Colon (tissue), 2 donors: ENCODE data around the gene EPC1.
"Not testable (repeated sequence)": the region's sequence is repeated elsewhere in the genome, so short reads cannot be mapped to it uniquely, and the experiment has no call there.

Experiments
- FAIRE-seq: peaks from 2 replicates; lab custom pipeline; 2012; peaks lifted over from hg19 to GRCh38; lab: Jason Lieb, UNC
- donor health status: control.
- donor health status: control.

Gene EPC1

DNA sequence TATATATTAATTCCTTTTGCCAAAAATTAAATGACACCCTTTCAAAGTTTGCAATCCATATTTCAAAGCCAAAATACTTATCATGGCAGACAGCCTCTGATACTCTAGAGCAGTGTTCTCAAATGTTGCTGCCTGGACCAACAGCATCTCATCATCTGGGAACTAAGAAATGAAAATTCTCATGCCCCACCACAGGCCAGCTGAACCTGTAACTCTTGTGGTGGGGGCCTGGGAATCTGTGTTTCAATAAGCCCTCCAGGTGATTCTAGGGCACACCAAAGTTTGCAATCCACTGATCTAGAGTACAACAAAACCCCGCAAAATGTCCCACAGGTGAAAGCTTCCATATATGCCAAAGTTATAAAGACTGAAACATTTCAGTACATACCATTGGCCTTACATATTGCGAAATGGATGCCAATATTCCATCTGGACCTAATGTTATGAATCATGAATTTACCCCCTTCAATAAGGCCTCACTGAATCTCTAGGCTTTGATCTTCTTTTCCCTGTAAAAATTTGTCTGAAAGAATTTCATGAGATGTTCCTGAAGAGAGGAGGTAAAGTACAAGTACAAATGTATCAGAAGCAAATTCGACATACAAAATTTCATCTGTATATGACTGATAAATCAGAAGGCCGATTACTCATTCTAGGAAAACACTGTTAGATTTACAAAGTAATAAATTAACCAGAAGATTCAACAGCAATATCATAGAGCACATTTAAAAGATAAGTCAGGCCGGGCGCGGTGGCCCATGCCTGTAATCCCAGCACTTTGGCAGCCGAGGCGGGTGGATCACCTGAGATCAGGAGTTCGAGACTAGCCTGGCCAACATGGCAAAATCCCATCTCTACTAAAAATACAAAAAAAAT, 25.3 kb upstream of the EPC1 start:
- FAIRE-seq: no peak

DNA sequence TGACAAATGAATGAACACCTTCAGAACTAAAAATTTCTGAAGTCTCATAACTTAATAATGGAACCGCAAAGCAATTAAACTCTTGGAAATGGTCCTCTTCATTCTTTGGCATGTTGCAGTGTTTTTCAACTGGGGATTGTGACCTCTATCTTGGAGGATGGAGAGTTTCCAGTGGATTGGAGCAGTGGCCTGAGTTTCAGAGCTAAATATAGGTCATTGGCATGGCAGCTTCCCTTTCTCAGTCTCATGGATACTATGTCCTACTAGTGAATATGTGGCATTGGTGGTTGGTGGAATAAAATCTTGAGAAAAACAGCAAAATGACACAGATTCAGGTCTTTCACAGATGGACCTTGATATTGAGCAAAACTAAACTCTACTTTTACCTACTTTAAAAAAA, 24.1 kb upstream of the EPC1 start:
- FAIRE-seq: no peak

DNA sequence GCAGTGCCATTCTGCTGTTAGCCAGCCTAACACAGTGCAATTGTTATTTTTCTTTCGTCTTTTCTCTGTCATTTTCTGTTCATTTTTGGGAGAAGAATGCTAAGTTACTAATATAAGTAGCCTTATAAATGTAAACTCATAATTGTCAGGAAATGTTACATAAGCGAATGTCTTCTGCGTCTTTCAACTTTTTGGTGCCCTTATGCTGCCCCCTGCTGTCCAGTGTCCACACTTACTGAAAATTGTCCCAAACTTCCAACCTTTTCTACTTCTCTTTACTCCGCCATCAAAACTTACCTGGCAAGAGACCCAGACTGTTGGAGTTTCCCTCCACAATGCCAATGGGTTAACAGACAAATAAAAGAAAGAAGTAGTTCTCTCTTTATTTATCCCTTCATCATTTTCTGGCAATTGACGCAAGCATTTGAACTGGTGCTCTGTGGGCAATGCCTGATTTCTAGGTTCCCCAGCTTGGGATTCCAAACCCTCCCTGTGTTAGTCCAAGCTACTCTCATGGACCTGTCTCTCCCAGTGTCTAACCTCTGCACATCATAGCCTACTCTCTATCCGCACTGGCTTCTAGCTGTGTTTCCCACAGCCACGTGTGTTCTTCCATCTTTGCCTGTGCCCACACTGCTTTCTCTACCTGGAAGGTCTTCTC, 21.0 kb upstream of the EPC1 start:
- FAIRE-seq: peak; percentile 82

DNA sequence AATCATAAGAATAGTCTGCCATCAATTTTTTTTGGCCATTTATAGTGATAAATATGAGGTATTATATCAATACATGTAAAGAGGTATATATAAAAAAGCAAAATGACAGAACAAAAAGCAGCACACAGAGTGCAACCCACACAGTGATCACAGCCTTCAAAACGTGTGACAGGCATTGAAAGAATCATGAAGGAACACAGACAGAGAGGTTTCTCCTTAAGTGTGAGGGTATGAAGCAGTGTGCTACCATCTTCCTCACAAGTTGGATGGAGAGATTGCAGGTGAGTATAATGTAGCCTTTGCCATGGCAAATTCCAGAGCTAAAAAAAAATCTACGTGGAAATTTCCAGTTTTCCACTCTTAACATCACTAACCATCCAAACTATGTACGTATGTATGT, 19.6 kb upstream of the EPC1 start:
- FAIRE-seq: no peak

DNA sequence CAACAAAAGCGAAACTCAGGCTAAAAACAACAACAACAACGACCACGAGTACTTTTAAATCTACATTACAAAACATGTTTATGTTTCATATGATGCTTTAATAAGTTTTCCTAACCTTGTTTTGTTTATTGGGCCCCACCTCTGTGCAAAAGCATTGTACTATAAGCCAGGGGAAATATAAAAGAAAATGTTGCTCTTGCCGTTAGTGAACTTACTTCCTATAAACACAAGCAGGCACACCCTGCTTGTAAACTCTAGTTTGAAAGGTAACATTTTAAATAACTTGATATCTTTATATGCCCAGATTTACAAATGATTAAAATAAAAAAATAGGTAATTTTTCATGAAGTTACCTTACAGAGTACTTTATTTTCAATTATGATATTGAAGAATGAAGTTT, 19.2 kb upstream of the EPC1 start:
- peak; percentile 87 for FAIRE-seq

DNA sequence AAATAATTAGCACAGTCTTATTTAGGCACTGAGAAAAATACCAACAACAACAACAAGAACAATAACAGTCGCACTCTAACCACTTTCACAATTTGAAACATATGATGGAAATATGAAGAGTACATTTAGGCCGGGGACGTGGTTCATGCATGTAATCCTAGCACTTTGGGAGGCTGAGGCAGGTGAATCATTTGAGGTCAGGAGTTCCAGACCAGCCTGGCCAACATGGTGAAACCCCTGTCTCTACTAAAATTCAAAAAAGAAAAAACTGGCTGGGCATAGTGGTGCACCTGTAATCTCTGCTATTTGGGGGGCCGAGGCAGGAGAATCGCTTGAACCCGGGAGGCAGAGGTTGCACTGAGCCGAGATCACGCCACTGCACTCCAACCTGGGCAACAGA, 18.4 kb upstream of the EPC1 start:
- not testable (repeated sequence) for FAIRE-seq

DNA sequence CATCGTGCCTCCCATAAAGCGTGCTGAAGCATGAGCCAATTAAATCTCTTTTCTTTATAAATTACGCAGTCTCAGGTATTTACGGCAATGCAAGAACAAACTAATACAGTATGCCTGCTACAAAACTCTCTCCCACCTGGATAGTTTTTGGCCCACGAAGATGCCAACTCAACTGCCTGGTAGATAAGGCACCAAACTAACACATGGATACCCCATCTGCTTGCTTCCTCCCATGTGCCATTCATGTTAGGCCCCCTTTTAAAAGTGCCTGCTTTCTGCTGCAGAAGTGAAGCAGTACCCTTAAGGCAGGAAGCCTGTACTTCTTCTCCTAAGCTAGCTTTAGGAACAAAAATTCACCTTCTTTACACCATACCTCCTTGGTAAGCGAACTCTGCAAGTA, 15.6 kb upstream of the EPC1 start:
- no peak for FAIRE-seq

DNA sequence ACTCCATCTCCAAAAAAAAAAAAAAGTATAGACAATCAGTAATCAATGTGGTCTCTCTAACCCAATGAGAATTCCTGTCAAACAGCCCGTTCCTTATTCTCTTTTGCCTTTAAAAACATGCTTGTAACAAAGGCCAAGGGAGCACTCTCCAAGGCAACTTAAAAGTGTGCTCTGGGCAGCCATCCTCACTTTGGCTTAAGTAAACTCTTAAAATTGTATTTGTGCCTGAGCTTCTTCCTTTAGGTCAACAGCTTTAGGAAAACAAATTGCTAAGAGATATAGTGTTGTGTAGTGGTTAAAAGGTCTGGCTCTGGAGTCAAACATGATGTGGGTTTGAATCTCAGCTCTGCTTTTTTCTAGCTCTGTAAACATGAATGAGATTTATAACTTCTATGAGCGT, 13.9 kb upstream of the EPC1 start:
- FAIRE-seq: no peak

DNA sequence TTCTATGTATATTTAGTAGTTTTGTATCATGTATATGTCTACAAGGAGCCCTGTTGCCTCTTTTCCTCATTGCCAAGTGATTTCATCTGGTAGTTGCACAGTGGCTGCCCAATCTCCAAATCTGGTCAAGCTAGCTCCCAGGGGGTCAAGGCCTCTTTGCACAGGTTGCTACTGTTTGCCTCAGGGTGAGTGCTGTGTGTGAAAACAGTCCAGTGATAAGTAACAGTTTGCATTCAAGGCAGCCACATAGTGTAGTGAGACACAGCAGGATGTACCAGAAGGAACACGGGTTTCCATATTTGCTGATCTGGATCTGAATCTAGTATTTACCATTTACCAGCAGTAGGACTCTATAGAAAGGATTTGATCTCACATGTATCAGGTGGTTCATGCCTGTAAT, 13.3 kb upstream of the EPC1 start:
- no peak for FAIRE-seq

DNA sequence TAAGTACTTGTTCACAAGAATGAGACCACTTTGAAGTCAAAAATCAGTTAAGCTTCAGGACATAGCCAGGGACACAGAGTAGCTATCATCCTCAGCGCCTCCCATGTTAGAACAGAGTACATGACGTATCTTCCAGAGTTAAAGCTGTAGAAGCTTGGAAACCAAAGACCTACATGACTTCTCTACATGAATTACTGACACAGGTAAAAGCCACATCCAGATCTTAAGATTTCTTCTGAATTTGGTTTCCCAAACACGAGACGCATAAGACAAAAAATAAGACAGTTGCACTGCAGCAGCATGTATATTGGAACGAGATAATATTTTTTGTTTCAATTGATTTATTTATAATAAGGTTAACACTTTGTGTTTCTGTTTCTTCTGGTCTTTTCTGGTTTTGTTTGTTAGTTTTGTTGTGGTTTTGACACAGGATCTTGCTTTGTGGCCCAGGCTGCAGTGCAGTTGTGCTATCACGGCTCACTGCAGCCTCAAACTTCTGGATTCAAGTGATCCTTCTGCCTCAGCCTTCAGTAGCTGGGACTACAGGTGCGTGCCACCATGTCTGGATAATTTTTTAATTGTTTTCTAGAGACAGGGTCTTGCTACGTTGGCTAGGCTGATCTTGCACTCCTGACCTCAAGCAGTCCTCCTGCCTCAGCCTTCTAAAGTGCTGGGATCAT, 10.2 kb upstream of the EPC1 start:
- no peak for FAIRE-seq

DNA sequence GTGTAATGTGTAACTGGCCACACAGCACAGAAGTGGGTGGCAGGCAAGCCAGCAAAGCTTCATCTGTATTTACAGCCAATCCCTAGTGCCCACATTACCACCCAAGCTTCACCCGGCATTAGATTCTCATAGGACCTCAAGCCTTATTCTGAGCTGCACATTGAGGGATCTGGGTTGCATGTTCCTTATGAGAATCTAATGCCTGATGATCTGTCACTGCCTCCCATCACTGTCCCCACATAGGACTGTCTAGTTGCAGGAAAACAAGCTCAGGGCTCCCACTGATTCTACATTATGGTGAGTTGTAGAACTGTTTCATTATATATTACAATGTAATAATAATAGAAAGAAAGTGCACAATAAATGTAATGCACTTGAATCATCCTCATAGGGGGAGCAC, 7.7 kb upstream of the EPC1 start:
- FAIRE-seq: not testable (repeated sequence)

DNA sequence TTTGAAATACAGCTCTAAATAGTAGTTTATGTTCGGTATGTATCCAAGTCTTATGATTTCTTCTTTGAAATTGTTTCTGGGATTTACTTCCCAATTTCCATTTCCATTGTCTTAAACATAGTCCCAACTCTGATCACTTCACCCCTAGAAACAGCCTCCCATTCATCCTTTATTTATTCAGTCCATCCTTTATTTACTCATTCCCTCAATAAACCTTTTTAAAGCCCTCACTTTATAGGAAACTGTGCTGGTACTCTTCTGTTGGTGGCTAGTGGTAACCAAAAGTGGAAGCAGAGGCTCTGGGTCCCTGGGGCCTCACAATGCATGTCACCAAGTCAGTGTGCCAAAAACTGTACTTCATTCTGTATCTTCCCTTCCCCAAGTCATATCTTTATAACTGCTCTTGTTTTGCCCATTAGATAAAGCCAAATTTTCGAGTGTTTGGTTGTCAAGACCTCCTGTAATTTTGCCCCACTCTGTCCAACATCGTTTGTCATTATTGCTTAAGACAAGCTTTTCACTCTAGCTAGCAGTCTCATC, 3.9 kb upstream of the EPC1 start:
- no peak for FAIRE-seq

DNA sequence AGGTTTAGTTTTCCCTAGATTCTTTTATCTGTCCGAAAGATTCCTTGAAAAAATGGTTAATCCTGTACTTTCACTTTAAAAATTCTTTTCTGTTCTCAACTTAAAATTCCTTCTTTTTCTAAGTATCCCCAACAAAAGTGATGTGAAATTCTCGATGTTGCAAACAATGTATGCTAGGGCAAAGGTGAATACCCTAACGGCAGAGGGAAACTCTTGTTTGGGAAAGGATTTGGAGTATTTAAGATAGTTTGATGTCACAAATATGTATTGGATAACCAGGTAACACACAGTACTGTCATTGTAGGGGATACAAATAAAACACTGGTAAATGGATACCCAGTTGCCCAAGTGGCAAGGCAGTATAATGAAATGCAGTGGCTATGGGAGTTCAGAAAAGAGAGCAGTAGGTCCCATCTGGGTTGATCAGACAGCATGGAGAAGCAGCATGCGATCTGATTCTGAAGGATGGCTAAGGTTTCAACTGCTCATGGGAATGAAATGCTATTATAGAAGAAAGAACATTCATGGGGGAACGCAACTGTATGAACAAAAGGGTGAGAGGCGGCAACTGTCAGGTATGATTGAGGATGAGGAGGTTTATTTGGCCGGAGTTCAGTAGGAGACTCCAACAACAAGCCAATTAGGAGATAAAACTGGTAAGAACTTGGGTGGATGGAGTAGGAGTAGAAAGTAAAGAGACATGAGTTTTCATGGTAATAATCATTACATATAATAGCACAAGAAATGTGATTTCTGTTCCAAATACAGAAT, 3.2 kb upstream of the EPC1 start:
- FAIRE-seq: no peak

DNA sequence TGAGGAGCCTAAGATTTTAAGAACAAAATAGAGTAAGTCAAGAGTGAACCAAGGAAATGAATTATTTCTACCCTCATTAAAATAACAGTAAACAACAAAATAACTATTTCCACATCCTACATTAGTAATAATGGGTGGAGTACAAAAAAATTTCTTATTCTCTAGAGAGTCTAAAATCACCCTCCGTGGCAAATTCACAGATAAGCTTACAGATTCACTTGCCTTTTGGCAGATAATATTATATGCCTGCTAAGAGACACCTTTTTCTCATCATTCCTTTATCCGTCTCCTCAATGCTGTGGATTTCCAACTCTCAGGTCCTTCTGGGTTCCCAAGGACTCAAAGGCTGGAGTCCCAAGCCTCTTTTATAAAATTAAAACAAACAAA, 2.2 kb upstream of the EPC1 start:
- no peak for FAIRE-seq

DNA sequence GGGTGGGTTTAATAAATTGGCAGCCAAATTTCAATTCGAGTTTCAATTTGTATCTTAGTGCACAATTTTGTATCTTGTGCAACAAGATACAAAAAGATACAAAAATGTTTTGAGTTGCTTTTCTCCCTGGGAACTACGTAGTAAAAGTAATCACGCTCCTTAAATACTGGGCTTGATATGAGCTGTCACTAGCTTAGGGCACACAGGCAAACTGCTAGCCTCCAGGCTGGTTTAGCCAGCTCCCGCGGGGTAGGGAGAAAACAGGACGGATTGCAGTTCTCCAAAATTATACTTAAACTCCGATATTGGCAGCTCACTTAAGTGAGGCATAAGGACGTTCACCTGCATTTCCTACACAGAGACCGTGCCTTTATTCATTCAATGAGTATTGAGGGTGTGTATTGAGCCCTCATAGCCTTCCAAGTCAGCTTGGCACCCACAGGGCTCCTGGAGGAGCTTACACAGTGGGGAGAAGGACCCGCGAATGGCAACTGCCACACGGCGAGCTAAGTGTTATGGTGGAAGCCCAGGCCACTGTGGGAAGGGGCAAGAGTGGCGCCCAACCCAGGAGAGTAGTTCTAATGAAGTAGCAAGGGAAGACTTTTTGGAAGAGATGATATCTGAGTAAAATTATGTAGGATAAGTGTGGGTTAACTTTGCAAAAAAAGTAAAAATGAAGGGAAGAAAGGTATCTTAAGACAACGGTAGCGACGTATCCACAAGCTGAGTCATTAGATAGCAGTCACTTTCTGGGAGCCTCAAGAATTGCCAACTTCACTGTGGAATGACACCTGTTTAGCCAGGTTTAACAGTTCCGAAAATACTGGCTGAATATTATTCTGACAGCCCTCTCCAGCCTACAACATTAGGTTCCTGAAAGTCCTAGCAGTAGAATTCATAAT, 1.6 kb upstream of the EPC1 start:
- no peak for FAIRE-seq

DNA sequence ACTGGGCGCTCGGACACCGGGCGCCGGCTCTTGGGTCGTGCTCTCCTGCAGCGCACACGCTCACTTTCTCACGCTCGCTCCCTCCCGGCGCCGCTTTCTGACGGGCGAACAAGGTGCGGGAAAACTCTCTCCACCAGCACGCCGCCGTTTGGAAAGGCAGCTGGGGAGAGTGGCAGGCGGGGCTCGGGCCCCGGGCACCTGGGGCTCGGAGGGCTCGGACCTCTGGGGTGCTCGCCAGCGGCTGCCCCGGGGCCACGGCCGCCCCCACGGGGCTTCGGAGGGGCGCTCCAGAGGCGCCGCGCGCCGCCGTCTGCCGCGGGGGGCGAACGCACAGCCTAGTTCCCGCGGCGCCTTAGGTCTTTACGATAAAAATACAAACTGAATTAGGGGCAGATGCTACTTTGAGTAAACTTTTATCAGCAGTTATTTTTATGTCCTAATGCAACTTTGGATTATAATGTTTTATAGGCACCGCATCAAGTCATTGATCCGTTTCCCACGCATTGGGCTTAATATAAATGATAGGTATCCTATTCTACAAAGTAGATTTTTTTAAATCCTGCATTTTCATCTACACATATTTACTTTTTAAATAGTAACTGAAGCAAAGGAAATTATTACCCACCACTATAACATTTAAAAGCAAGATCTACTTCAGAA, 535 bp upstream of the EPC1 start:
- FAIRE-seq: no peak

DNA sequence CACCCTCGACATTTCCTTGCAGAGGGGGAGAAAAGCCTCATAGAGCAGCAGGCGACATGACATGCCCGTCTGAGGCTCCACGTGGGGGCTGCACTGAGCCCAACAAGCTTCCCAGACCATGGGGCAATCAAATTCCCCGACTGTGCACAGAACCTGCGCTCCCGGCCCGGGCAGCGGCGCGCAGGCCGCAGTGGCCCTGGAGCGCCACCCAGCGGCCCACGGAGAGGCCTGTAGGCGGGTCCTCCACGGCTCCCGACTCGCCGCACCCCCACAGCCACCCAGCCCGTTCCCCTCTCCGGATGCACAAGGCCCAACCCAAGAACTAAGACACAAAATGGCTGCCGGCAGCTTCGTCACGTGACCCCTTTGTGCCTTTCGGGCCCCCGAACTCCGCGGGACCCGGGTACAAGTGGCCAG, 816 bp downstream of the EPC1 start:
- FAIRE-seq: no peak

DNA sequence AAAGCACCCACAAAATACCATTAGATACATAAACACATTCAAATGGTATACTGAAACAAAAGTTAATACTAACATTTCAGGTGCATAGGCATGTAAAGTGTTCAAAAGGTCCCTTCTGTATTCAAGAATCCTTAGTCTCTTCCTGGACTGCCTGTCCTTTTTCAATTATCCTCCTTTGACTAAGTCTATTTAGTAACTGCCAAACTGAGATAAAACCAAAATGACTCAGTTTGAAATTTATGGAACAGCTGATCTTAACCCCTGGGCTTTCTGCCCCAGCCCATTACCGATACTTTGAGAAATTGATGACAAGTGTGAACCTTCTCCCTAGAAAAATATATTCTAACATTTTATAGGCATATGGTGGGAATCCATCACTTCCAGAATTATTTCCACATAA, 5.4 kb downstream of the EPC1 start:
- FAIRE-seq: no peak

DNA sequence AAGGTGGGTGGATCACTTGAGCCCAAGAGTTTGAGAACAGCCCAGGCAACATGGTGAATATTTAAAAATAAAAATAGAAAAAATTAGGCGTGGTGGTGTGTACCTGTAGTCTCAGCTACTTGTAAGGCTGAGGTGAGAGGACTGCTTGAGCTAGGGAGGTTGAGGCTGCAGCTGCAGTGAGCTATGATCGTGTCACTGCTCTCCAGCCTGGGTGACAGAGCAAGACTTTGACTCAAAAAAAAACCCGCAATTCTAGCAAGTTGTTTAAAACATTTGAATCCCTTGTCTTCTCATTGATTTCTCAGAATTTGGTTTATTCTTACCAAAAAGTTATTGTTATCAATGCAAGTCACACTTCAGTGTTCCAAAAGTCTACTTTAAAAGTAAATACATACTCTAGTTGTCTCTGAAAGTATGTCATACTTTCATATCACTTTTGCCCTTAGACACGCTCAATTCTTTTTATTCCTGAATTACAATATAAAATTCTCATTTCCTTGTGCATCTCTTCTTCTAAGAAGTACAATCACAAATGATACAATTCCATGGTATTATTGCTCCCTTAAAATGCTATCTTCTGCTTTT, 6.3 kb downstream of the EPC1 start:
- FAIRE-seq: no peak

DNA sequence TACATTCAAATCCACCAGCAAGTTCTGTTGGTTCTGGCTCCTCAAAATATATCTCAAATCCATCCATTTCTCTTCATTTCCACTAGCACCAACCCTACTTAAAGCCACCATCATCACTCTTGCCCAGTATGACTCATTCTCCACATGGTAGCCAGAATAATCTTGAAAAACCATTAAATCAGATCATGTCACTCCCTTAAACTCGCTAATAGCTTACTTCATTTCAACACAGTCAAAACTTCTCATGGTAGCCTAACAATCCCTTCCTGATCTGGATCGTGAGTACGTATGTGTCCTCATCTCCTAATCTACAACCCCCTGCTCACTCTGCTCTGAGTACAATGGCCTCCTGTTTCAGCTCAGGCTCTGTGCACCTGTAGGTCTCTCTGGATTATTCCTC, 8.7 kb downstream of the EPC1 start:
- no peak for FAIRE-seq
